ENCODE data around the gene OR4D11. TPM values are rescaled to one million over a fixed set of nuclear protein-coding genes. Genes with fewer than 3 reads are reported as not detected.

OR4D11 gene
- total RNA-seq, 1 donor from 2014 or later, result not detected

Other genes starting within 250 kb of the OR4D11 start
- not detected in 2 replicates for gene OR5AN1, start 144.7 kb upstream of the OR4D11 start, total RNA-seq
- gene OR5A2, start 77.2 kb upstream of the OR4D11 start, total RNA-seq, result not detected in 2 replicates
- not detected in 2 replicates for gene OR5A1, start 67.1 kb upstream of the OR4D11 start, total RNA-seq
- gene OR4D6, start 46.6 kb upstream of the OR4D11 start, total RNA-seq, result not detected in 2 replicates
- gene OR4D10, start 30.3 kb upstream of the OR4D11 start, total RNA-seq, result not detected in 2 replicates
- gene OR4D9, start 8.0 kb downstream of the OR4D11 start, total RNA-seq, result not detected in 2 replicates
- gene OSBP, start 112.2 kb downstream of the OR4D11 start, total RNA-seq, result 48.6 and 52.0 TPM in 2 replicates
- gene PATL1, start 165.5 kb downstream of the OR4D11 start, total RNA-seq, result 37.3 and 38.1 TPM in 2 replicates
- not detected in 2 replicates for gene OR10V1, start 210.3 kb downstream of the OR4D11 start, total RNA-seq